ENCODE results near the gene SLC24A1.

GRCh38 chr15:65621638-65622037 is at the start of gene SLC24A1:
- TF ChIP-seq CTCF (IDR thresholded peaks at IDR 0.05) = no peak
- no peak for TF ChIP-seq POLR2A (IDR thresholded peaks at IDR 0.05)

Data from adrenal gland (tissue), 5 donors.